GM12801 (cell line): ENCODE data around the gene C11orf52.

Source experiments
- CTCF ChIP-seq: IDR thresholded peaks from one replicate; pipeline ENCODE4 v1.5.1; 2011; ENCODE audit warnings: control low read depth; ENCODE audit not compliant: insufficient read length; ENCODE audit errors: extremely low read depth

The C11orf52 gene

GRCh38 chr11:111967649-111968048 lies 48.9 kb downstream of the C11orf52 start:
- no peak for TF ChIP-seq CTCF

- TF ChIP-seq CTCF, result no peak
Measured at GRCh38 chr11:111969344-111969743, 50.6 kb downstream of the C11orf52 start.

- no peak for TF ChIP-seq CTCF
Measured at GRCh38 chr11:111974446-111974845, 55.7 kb downstream of the C11orf52 start.

DNA sequence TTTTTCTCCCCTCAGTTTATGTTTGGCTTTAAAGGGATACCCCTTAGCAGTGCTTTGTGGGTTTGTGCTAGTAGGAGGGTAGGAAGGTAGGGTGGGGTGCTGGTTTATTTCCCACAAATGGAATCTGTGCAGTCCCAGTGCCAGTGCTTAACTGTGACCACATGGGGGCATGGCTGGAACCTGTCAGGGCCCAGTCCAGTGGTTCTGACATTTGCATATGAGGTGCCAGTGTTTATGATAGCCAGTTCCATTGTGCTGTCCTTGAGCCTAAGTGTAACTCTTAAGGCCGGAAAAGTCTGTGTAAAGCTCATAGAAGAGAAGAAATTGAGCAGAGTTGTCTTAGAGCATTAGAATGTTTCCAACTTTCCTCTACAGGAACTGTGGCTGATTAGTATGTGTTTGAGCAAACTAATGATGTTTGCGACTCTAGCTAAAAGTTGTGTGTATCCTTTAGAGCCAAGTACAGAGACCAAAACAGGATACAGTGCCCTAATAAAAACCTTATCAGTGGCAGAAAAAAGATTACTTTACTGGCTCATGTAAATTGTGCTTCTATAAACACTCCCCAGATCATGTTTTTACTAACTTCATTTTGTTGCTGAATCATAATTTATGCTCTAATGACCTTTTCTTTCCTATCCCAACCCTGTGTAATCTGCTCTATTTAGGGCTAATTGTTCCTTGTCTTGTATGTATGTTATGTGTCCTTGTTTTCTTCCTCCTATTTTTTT lies 56.5 kb downstream of the C11orf52 start:
- TF ChIP-seq CTCF, result no peak

- TF ChIP-seq CTCF, result no peak
Measured at GRCh38 chr11:111976119-111976766, 57.5 kb downstream of the C11orf52 start.
